ENCODE measurements around the gene SLC45A1. TPM values are rescaled to one million over a fixed set of nuclear protein-coding genes. Genes with fewer than 3 reads are reported as not detected.
A peak's percentile ranks its signal among the peaks of the same experiment; 100 is the strongest.

SLC45A1 gene
- total and polyA plus RNA-seq, 12 donors: 0.44 to 7.0 (median 2.5) TPM

GRCh38 chr1:8370905-8371315 is 53.0 kb downstream of the SLC45A1 start:
- H3K27ac ChIP-seq: peak overlapping the region in 4 of 5 donors; percentile 62 to 91 (median 86)
- no peaks in the 10 kb centered on the region for H3K27me3 ChIP-seq
- H3K36me3 ChIP-seq (replicated peaks in 1 of 2): peaks cover 0 to under 1% of the 10 kb centered on the region in 2 donors
- H3K9me3 ChIP-seq (replicated peaks in 1 of 3): no peaks in the 10 kb centered on the region
- WGBS, 4 donors: 32 to 34% (median 33%) methylated on average over 5 of the region's 5 CpGs
- peak in 5 of 7 donors; percentile 46 to 76 (median 54) for DNase-seq
- H3K4me3 ChIP-seq: peak overlapping the region in 1 of 4 donors; percentile 0
- peaks cover 53 to 89% of the 10 kb centered on the region in 2 donors for H3K4me1 ChIP-seq (replicated peaks in 1 of 2)
- no peak for TF ChIP-seq POLR2A (IDR thresholded peaks at IDR 0.05)
- TF ChIP-seq CTCF (IDR thresholded peaks at IDR 0.05): no peak
- intact Hi-C loops (cut with DNase I): loop anchor here in 1 of 2 donors (5.0 kb wide), 1 partner anchor 51 kb away; no protein-coding TSS in a partner anchor

GRCh38 chr1:8371372-8371991 is 53.6 kb downstream of the SLC45A1 start:
- WGBS, 4 donors: 68 to 85% (median 77%) methylated on average over 9 of the region's 9 CpGs

GRCh38 chr1:8373125-8373524 is 55.2 kb downstream of the SLC45A1 start:
- H3K4me1 ChIP-seq (replicated peaks in 1 of 2): peaks cover 45 to 85% of the 10 kb centered on the region in 2 donors

More at GRCh38 chr1:8371372-8371991, 53.6 kb downstream of the SLC45A1 start:
- Histone ChIP-seq H3K4me1 (replicated peaks in 1 of 2) (peaks cover 53 to 90% of the 10 kb centered on the region in 2 donors), H3K4me3 (no peak overlapping the region), H3K27ac (peak overlapping the region in 4 of 5 donors; percentile 62 to 91 (median 86)), H3K27me3 (no peaks in the 10 kb centered on the region), H3K36me3 (replicated peaks in 1 of 2) (no peaks in the 10 kb centered on the region), H3K9me3 (replicated peaks in 1 of 3) (no peaks in the 10 kb centered on the region)
- TF ChIP-seq CTCF (IDR thresholded peaks at IDR 0.05): no peak
- no peak for TF ChIP-seq POLR2A (IDR thresholded peaks at IDR 0.05)
- intact Hi-C loops (cut with DNase I): loop anchor here in 1 of 2 donors (5.0 kb wide), 1 partner anchor 51 kb away; no protein-coding TSS in a partner anchor
- peak in 4 of 7 donors; percentile 18 to 60 (median 35) for DNase-seq

More at GRCh38 chr1:8373125-8373524, 55.2 kb downstream of the SLC45A1 start:
- no peaks in the 10 kb centered on the region for H3K36me3 ChIP-seq (replicated peaks in 1 of 2)
- no peaks in the 10 kb centered on the region for H3K27me3 ChIP-seq
- TF ChIP-seq CTCF (IDR thresholded peaks at IDR 0.05) (no peak), POLR2A (IDR thresholded peaks at IDR 0.05) (no peak)
- H3K4me3 ChIP-seq: no peak overlapping the region
- 34 to 52% (median 48%) methylated on average over 3 of the region's 3 CpGs for WGBS, 4 donors
- intact Hi-C loops (cut with DNase I): loop anchor here in 1 of 2 donors (5.0 kb wide), 1 partner anchor 49 kb away; no protein-coding TSS in a partner anchor
- peak overlapping the region; percentile 88 to 96 (median 92) for H3K27ac ChIP-seq
- no peak for DNase-seq
- H3K9me3 ChIP-seq (replicated peaks in 1 of 3): no peaks in the 10 kb centered on the region
